Esophagus muscularis mucosa (tissue), 4 donors: ENCODE measurements around the gene TRAK1.

ENCODE experiments used
- EP300 ChIP-seq: sonication (generic); formaldehyde crosslinking; IDR thresholded peaks from one replicate; pipeline ENCODE4 v1.6.1; 2017; ENCODE audit warnings: antibody characterized with exemption
- POLR2A ChIP-seq: fragments of 450-650 bp; IDR thresholded peaks from one replicate; pipeline ENCODE4 v1.6.1; 2017; ENCODE audit warnings: antibody characterized with exemption, moderate library complexity, mild to moderate bottlenecking, low read depth
- POLR2AphosphoS5 ChIP-seq, 2 donors: sonication (generic); formaldehyde crosslinking; IDR thresholded peaks; one replicate each; pipeline ENCODE4 v1.6.1; 2017; ENCODE audit warnings: antibody characterized with exemption in 2 of 2
- TF ChIP-seq, protein P1 (sequence below), 3 experiments: fragments of 200-600 bp in 2 of 3; fragments of 450-650 bp in 1 of 3; sonication (generic) in 2 of 3; IDR thresholded peaks; one replicate each; pipeline ENCODE4 v1.5.1; 2017 to 2019; ENCODE audit warnings: antibody characterized with exemption in 3 of 3, mild to moderate bottlenecking in 2 of 3, moderate library complexity in 1 of 3

DNA sequence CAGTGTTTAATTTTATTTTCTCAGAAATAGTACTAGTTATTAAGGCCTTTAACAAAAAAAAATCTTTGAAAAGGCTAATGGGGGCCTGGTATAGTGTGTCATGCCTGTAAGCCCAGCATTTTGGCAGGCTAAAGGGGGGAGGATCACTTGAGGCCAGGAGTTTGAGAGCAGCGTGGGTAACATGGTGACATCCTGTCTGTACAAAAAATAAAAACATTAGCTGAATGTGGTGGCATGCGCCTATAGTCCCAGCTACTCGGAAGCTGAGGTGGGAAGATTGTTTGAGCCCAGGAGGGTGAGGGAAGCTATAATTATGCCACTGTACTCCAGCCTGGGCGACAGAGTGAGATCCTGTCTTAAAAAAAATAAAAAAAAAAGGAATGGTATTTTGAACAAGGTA lies 61.9 kb downstream of the TRAK1 start:
- TF ChIP-seq POLR2A (no peak), EP300 (no peak), POLR2AphosphoS5 (IDR thresholded peaks at IDR 0.05) (no peak)
- TF ChIP-seq, protein P1, sequence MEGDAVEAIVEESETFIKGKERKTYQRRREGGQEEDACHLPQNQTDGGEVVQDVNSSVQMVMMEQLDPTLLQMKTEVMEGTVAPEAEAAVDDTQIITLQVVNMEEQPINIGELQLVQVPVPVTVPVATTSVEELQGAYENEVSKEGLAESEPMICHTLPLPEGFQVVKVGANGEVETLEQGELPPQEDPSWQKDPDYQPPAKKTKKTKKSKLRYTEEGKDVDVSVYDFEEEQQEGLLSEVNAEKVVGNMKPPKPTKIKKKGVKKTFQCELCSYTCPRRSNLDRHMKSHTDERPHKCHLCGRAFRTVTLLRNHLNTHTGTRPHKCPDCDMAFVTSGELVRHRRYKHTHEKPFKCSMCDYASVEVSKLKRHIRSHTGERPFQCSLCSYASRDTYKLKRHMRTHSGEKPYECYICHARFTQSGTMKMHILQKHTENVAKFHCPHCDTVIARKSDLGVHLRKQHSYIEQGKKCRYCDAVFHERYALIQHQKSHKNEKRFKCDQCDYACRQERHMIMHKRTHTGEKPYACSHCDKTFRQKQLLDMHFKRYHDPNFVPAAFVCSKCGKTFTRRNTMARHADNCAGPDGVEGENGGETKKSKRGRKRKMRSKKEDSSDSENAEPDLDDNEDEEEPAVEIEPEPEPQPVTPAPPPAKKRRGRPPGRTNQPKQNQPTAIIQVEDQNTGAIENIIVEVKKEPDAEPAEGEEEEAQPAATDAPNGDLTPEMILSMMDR (IDR thresholded peaks at IDR 0.05): no peak
